Measurements from ENCODE around the gene BZW2.

The BZW2 gene

DNA sequence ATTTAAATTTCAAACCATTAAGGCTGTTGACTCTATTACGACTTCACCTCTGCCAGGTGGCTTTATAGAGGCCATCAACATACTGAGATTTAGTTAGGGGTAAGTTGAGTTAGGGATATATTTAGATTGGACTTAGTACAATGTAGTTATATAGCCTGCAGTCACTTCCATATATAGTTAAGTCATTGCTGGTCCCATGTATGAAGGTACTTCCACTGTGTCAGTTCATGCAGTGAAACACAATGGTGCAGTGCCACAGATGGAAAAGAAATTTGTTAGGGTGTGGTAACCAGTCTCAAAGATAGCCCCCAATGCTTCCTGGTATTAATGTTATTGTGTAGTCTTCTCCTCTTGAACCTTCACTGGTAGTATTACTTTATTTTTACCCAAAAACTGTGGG lies 95.0 kb downstream of the BZW2 start:
- DNase-seq (ENCODE audit: low read depth): no peak
- no peak overlapping the region for H3K4me3 ChIP-seq (ENCODE audit: control insufficient read depth, low read depth, low read length)
- TF ChIP-seq, protein P1, sequence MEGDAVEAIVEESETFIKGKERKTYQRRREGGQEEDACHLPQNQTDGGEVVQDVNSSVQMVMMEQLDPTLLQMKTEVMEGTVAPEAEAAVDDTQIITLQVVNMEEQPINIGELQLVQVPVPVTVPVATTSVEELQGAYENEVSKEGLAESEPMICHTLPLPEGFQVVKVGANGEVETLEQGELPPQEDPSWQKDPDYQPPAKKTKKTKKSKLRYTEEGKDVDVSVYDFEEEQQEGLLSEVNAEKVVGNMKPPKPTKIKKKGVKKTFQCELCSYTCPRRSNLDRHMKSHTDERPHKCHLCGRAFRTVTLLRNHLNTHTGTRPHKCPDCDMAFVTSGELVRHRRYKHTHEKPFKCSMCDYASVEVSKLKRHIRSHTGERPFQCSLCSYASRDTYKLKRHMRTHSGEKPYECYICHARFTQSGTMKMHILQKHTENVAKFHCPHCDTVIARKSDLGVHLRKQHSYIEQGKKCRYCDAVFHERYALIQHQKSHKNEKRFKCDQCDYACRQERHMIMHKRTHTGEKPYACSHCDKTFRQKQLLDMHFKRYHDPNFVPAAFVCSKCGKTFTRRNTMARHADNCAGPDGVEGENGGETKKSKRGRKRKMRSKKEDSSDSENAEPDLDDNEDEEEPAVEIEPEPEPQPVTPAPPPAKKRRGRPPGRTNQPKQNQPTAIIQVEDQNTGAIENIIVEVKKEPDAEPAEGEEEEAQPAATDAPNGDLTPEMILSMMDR (conservative IDR thresholded peaks at IDR 0.05; ENCODE audit: control insufficient read depth, insufficient read depth, low read depth, low read length): no peak

- TF ChIP-seq, protein P1 (conservative IDR thresholded peaks at IDR 0.05; ENCODE audit: control insufficient read depth, insufficient read depth, low read depth, low read length): no peak
- no peak overlapping the region for H3K4me3 ChIP-seq (ENCODE audit: control insufficient read depth, low read depth, low read length)
- DNase-seq (ENCODE audit: low read depth): no peak
Measured at GRCh38 chr7:16741676-16742075, 95.7 kb downstream of the BZW2 start.

DNA sequence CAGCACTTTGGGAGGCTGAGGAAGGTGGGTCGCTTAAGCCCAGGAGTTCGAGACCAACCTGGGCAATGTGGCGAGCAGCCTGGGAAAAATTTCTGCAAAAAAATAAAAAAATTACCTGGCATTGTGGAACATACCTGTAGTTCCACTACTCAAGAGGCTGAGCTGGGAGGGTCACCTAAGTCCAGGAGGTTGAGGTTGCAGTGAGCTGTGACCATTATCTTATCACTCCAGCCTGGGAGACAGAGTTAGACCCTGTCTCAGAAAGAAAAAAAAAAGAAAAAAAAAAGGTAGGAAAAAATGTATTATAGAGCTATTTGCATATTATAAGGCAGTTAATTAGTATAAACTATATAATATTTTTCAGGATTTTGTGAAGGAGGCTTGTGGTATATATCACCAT lies 96.6 kb downstream of the BZW2 start:
- no peak overlapping the region for H3K4me3 ChIP-seq (ENCODE audit: control insufficient read depth, low read depth, low read length)
- TF ChIP-seq, protein P1 (conservative IDR thresholded peaks at IDR 0.05; ENCODE audit: control insufficient read depth, insufficient read depth, low read depth, low read length): no peak
- DNase-seq (ENCODE audit: low read depth): no peak

DNA sequence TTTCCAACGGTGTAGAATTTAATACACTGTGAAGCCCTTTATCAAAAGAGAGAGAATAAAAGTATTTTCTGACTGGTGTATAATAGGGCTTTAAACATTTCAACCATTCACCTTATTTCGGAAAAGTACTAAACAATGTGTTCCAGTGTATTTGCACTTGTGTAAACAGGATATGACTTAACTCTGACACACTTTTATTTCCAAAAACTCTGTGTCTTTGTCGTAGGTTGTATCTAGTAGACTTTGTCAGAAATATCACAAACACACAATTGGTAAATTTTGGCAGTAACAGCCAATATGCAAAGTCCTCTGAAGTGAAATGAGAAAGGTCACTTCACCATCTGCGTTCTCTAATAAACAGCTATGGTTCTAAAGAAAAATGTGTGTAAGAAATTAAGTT lies 97.3 kb downstream of the BZW2 start:
- DNase-seq (ENCODE audit: low read depth): peak; percentile 81
- TF ChIP-seq, protein P1 (conservative IDR thresholded peaks at IDR 0.05; ENCODE audit: control insufficient read depth, insufficient read depth, low read depth, low read length): no peak

DNA sequence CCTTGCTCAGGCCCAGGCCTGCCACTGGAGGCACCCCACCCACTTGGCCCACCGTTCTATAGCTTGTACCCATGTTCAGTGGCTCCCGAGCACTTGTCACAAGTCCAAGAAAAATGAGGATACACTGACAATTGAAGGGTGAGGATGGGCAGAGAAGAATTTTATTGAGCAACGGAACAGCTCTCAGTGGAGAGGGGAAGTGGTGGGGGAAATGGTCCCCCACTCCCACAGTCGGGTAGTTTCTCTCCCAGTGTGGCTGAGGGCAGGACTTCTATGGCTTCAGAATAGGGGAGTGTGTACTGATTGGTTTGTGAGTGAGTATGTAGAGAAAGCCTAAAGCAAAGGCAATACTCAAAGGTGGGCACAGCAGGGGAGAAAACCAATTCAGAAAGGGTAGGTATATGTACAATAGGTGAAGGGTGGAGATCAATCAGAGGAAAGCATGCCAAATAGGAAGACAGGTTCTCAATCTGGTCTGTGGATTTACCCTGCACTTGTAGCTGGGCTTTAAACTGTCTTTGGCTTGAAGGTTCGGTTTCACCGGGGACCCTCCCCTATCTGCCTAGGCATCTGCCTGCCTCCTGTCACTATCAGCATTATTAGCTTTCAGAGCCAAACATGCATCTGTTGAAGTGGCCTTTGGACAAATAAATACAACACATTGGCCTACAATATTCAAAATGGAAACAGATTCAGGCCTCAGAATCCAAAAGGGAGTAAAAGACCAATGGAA lies 98.7 kb downstream of the BZW2 start:
- DNase-seq (ENCODE audit: low read depth): no peak

More for the DNA sequence above, 97.3 kb downstream of the BZW2 start:
- H3K4me3 ChIP-seq (ENCODE audit: control insufficient read depth, low read depth, low read length): no peak overlapping the region

GRCh38 chr7:16745645-16746044 lies 99.7 kb downstream of the BZW2 start:
- TF ChIP-seq, protein P1 (conservative IDR thresholded peaks at IDR 0.05; ENCODE audit: control insufficient read depth, insufficient read depth, low read depth, low read length): no peak
- peak; percentile 36 for DNase-seq (ENCODE audit: low read depth)
- H3K4me3 ChIP-seq (ENCODE audit: control insufficient read depth, low read depth, low read length): no peak overlapping the region

More for the DNA sequence above, 98.7 kb downstream of the BZW2 start:
- H3K4me3 ChIP-seq (ENCODE audit: control insufficient read depth, low read depth, low read length): no peak overlapping the region
- TF ChIP-seq, protein P1 (conservative IDR thresholded peaks at IDR 0.05; ENCODE audit: control insufficient read depth, insufficient read depth, low read depth, low read length): no peak

Measured in fibroblast of mammary gland (primary cell).